ENCODE measurements around the gene TMEM252.

The TMEM252 gene

DNA sequence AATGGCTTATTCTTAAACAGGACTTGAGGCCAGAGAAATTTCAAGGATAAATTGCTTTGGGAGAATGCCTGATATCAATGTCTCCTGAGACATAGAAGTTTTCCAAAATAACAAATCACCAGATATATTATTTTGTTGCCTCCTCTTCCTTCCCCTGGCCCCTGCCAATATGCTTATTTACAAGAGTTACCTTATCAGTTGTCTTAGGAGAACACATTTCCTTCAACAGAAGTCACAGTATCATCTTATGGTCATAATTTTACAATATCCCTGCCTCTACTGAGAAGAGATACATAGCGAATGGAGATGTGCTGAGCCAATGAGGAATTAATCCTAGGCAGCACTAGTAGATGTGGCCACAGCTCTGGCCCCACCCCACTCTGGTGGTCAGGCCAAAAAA lies 43.1 kb downstream of the TMEM252 start:
- no peak for DNase-seq

DNA sequence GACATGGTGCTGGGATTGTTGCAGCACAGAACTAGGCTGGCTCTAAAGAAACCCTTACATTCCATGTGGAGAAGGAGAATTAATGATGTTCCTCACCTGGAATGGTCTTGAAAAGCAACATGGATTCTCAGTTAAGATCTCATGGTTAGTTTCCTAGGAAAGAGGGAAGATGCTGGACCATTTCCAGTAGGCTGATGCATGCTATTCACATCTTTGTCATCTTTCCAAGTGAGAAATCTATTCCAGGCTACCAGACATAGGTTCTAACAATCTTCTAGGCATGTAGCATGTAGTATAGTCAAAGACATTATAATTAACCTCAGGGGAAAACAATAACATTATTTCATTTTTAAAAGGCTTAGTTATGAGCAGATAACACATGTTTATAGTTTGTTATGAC lies 44.3 kb downstream of the TMEM252 start:
- no peak for DNase-seq

DNA sequence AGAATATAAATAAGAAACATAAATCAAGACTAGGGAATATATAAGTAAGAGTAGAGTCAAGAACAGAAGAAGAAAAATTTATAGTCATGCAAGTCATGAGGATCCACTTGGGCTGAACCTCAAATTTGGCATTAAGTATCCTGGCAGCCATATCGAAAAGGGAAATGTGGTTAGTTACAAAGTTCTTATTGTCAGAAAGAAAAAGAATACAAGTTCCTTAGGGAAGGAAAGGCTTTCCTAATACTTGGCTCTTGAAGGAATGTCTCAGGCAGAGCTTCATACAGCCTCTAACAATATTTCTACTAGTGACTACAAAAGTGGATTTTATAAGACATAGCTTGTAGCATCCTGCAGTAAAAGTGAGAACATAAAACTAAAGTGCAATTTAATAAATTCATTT lies 45.4 kb downstream of the TMEM252 start:
- DNase-seq = no peak

DNA sequence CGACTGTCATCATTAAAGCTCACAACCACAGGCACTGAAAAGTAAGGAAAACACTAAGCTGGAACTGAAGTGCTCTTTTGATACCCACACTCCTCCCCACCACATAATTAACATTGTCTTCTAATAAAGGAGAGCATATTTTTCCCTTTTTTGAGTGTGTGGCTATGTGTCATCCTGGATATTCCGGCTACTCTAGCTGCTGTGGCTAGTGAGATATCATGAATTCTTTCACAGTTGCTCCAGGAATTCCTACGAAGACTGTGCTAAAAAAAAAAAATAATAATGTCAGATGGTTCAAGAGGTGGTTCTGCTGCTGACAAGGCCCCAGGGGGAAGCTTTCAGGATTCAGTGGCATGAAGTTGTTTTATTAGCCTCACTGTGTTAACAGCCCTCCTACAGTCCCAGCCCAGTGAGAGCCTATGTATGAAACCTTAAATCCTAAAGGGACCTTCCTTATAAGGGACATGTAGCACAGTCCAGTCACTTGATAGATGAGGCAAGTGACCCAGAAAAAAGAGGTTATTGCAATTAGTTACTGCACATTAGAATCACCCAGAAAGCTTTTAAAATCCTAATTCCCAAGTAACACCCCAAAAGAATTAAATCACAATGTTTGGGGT lies 46.6 kb downstream of the TMEM252 start:
- no peak for DNase-seq

DNA sequence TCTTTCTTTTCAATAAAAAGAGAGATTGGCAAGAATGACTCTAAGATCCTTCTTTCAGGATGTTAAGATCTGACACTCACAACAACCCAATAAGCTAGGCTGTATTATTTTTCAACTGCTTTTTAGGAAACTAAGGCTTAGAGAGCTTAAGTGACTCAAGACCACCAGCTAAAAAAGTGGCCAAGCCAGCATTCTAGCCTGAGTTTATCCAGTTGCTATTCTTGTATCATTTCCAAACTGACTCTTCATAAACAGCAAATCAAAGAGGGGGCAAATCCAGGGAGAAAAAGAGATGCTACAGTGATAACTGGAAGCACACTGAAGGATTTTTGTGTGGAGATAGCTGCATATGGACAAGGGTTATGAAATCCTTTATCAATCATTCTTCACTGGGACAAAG lies 47.1 kb downstream of the TMEM252 start:
- no peak for DNase-seq

DNA sequence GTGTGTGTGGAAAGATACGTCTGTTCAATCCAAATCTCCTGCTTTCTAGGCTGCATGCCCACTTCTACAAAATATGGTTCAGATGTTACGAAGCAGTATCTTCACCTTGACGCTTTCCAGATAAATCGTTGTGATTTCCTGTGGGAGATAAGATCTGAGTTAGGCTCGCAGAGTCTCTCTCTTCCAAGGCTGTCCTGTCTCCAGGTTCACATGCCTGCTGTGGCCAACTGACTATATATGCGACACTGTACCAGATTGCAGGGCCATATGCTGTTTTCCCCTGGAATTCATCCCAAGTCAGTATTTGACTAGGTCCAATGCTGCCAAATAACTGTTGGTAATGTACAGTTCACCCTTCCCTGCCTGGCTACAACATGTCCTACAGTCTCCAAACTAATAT lies 47.9 kb downstream of the TMEM252 start:
- DNase-seq = no peak

DNA sequence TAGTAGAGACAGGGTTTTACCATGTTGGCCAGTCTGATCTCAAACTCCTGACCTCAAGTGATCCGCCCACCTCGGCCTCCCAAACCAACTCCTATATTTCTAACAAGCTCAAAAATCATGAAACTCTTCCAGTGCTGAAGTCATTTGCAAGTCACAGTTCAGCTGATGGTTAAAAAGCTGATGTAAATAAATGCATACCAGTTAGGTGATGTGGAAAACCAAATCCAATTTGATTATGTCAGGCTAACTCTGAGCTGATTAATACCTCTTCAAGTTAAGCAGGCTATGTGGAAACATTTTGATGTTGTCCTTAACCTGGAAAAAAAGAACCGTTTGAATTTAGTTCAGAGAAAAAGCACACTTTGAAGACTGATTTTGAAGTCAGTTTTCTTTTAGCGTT lies 51.0 kb downstream of the TMEM252 start:
- DNase-seq = no peak

DNA sequence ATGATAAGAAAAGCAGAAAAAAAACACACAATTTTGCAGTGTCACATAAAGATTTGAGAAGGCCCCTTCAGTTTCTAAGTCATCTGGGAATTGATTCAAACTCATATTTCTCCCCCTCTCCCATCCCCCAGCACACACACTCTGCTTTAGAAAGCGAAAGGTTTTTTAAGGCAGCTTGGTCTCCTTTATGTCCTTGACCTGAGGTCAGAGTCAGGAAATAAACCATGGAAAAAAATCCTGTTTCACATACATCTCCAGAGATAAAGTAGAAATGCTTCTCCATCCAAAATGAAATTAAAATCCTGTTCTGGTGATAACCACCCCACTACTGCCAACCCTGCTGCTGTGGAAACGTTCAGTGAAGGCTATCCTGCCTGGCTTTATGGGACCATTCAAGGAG lies 52.6 kb downstream of the TMEM252 start:
- no peak for DNase-seq
